ENCODE results near the gene GFOD1. TPM values are rescaled to one million over a fixed set of nuclear protein-coding genes. Genes with fewer than 3 reads are reported as not detected.
A peak's percentile ranks its signal among the peaks of the same experiment; 100 is the strongest.

Gene GFOD1
- total and polyA plus RNA-seq, 7 experiments from 2014 or later = 0.24 to 10.8 (median 1.4) TPM; not detected in 1

DNA sequence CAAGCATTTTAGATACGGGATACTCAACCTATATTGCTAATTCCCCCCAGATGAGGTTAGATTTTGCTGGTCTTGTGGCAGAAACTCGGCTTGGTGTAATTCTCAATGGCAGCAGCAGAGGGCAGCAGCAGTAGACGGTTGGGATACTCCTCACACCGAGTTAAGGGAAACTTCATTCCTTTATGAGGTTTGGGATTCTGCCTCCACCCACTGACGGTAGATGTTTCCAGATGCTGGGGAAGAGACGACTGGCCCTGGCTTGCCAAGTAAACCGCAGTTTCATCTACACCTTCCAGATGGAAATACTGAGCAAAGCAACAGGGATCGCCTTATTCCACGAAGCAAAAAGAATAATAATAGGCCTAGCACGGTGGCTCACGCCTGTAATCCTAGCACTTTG is 150.8 kb downstream of the GFOD1 start:
- Mint-ChIP-seq H3K4me1 (peaks cover 3 to 42% (median 8%) of the 10 kb centered on the region in 7 donors), H3K27ac (no peak overlapping the region), H3K9me3 (peaks cover 0 to 6% (median 0%) of the 10 kb centered on the region in 11 donors), H3K4me3 (peak overlapping the region in 1 of 10 donors; percentile 14), H3K27me3 (peaks cover 0 to 2% (median 0%) of the 10 kb centered on the region in 5 donors), H3K36me3 (peaks cover 0 to 2% (median under 1%) of the 10 kb centered on the region in 5 donors)
- DNase-seq = peak; percentile 39 to 80 (median 60)
- H3K36me3 ChIP-seq (ENCODE audit: control insufficient read depth in 2 of 3, insufficient read depth in 3 of 3, low read length in 3 of 3) = no peaks in the 10 kb centered on the region
- intact Hi-C loops (cut with micrococcal nuclease) = loop anchor here (1.0 to 5.0 kb wide), 10 partner anchors 19 to 730 kb away; no protein-coding TSS in a partner anchor
- H3K27me3 ChIP-seq (ENCODE audit: control insufficient read depth in 2 of 2, insufficient read depth in 2 of 2, low read length in 2 of 2) = no peaks in the 10 kb centered on the region
- H3K27ac ChIP-seq (ENCODE audit: low read depth, low read length) = no peak overlapping the region
- no peaks in the 10 kb centered on the region for H3K4me1 ChIP-seq (ENCODE audit: control insufficient read depth in 2 of 2, insufficient read depth in 2 of 2, low read length in 2 of 2)
- ChIA-PET CTCF (no interaction called here), POLR2A (interaction anchor here (1.6 kb wide), 1 partner anchor 201 kb away, joined by 4 read pairs; no protein-coding TSS in a partner anchor)
- no peaks in the 10 kb centered on the region for H3K9me3 ChIP-seq (ENCODE audit: control insufficient read depth in 2 of 3, low read length in 3 of 3)
- ATAC-seq = peak; percentile 83
- no peak overlapping the region for H3K4me3 ChIP-seq (ENCODE audit: low read length)

- Mint-ChIP-seq H3K4me3 (no peak overlapping the region), H3K9me3 (no peaks in the 10 kb centered on the region), H3K27ac (no peak overlapping the region), H3K27me3 (peaks cover 0 to 2% (median 0%) of the 10 kb centered on the region in 5 donors), H3K36me3 (no peaks in the 10 kb centered on the region), H3K4me1 (peaks cover under 1 to 31% (median 3%) of the 10 kb centered on the region in 7 donors)
- POLR2A ChIA-PET = interaction anchor here (0.7 to 1.4 kb wide), 2 partner anchors 240 to 590 kb away, joined by 3 to 4 read pairs; partner anchors contain the start of gene SIRT5
- no peak overlapping the region for H3K4me3 ChIP-seq (ENCODE audit: low read length)
- intact Hi-C loops (cut with micrococcal nuclease) = loop anchor here in 1 of 2 donors (5.0 kb wide), 3 partner anchors 37 to 1678 kb away; no protein-coding TSS in a partner anchor
- no peaks in the 10 kb centered on the region for H3K27me3 ChIP-seq (ENCODE audit: control insufficient read depth in 2 of 2, insufficient read depth in 2 of 2, low read length in 2 of 2)
- DNase-seq = no peak
- H3K27ac ChIP-seq (ENCODE audit: low read depth, low read length) = no peak overlapping the region
- no peaks in the 10 kb centered on the region for H3K36me3 ChIP-seq (ENCODE audit: control insufficient read depth in 2 of 3, insufficient read depth in 3 of 3, low read length in 3 of 3)
- no peak for ATAC-seq
- no peaks in the 10 kb centered on the region for H3K9me3 ChIP-seq (ENCODE audit: control insufficient read depth in 2 of 3, low read length in 3 of 3)
- H3K4me1 ChIP-seq (ENCODE audit: control insufficient read depth in 2 of 2, insufficient read depth in 2 of 2, low read length in 2 of 2) = no peaks in the 10 kb centered on the region
- CTCF ChIA-PET = interaction anchor here (0.6 to 1.4 kb wide), 8 partner anchors 18 to 275 kb away, joined by 3 to 7 read pairs (median 3); no protein-coding TSS in a partner anchor
Measured at GRCh38 chr6:13334953-13335352, 152.4 kb downstream of the GFOD1 start.

GRCh38 chr6:13332349-13332706 is 155.1 kb downstream of the GFOD1 start:
- no peak overlapping the region for H3K27ac ChIP-seq (ENCODE audit: low read depth, low read length)
- H3K27me3 ChIP-seq (ENCODE audit: control insufficient read depth in 2 of 2, insufficient read depth in 2 of 2, low read length in 2 of 2) = no peaks in the 10 kb centered on the region
- no peak overlapping the region for H3K27ac Mint-ChIP-seq
- H3K4me3 Mint-ChIP-seq = no peak overlapping the region
- ATAC-seq (no peak), DNase-seq (no peak)
- H3K36me3 ChIP-seq (ENCODE audit: control insufficient read depth in 2 of 3, insufficient read depth in 3 of 3, low read length in 3 of 3) = no peaks in the 10 kb centered on the region
- H3K36me3 Mint-ChIP-seq = no peaks in the 10 kb centered on the region
- no peaks in the 10 kb centered on the region for H3K9me3 Mint-ChIP-seq
- ChIA-PET CTCF (interaction anchor here (1.6 kb wide), 1 partner anchor 242 kb away, joined by 4 read pairs; the partner anchor contains the start of gene SIRT5), POLR2A (interaction anchor here (0.5 kb wide), 1 partner anchor 420 kb away, joined by 3 read pairs; no protein-coding TSS in a partner anchor)
- peaks cover 0 to 2% (median 0%) of the 10 kb centered on the region in 5 donors for H3K27me3 Mint-ChIP-seq
- no peaks in the 10 kb centered on the region for H3K9me3 ChIP-seq (ENCODE audit: control insufficient read depth in 2 of 3, low read length in 3 of 3)
- H3K4me1 ChIP-seq (ENCODE audit: control insufficient read depth in 2 of 2, insufficient read depth in 2 of 2, low read length in 2 of 2) = peaks cover 5 to 7% of the 10 kb centered on the region in 2 donors
- peaks cover 5 to 30% (median 19%) of the 10 kb centered on the region in 7 donors for H3K4me1 Mint-ChIP-seq
- intact Hi-C loops (cut with micrococcal nuclease) = loop anchor here in 1 of 2 donors (1.0 to 5.0 kb wide), 3 partner anchors 96 to 1675 kb away; no protein-coding TSS in a partner anchor
- H3K4me3 ChIP-seq (ENCODE audit: low read length) = no peak overlapping the region

DNA sequence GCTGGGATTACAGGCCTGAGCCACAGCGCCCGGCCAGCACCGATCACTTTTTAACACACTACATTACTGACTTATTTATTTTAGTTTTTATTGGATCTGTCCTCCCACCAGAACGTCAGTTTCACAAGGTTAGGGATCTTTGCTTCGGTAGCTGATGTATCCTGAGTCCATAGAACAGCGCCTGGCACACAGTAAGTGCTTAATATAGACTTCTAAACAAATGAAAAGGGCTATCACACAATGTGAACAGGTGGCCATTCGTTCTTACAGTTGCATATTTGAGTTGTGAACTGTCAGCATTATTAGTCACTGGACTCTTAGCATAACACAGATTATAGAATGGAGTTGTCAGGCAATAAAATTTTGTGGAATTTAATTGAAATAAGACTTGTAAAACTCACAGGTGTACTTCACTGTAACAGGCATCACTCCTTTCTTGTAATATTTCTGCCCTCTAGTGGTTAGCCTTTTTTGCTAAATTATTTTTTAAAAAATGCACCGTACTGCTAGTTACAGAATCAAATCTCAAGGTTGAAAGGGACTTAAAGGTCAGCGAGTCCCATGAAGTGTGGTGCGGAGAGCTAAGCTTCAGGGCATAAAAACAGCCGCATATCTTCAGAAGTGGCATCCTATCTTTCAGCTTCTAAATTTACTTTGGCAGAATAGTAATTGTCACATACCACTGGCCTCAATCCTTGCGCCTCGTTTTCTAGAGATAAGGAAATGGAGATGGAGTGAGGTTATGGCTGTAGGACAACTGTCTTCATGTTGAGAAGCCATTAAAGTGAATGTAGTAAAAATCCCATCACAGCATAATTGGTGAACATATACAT is 155.7 kb downstream of the GFOD1 start:
- no peaks in the 10 kb centered on the region for H3K36me3 ChIP-seq (ENCODE audit: control insufficient read depth in 2 of 3, insufficient read depth in 3 of 3, low read length in 3 of 3)
- peaks cover 5 to 12% of the 10 kb centered on the region in 2 donors for H3K4me1 ChIP-seq (ENCODE audit: control insufficient read depth in 2 of 2, insufficient read depth in 2 of 2, low read length in 2 of 2)
- H3K9me3 Mint-ChIP-seq = no peaks in the 10 kb centered on the region
- H3K27me3 Mint-ChIP-seq = peaks cover 0 to 2% (median 0%) of the 10 kb centered on the region in 5 donors
- H3K27ac ChIP-seq (ENCODE audit: low read depth, low read length) = no peak overlapping the region
- POLR2A ChIA-PET = interaction anchor here (0.5 kb wide), 1 partner anchor 421 kb away, joined by 3 read pairs; no protein-coding TSS in a partner anchor
- DNase-seq = peak in 6 of 9 donors; percentile 15 to 54 (median 40)
- H3K4me1 Mint-ChIP-seq = peaks cover 5 to 34% (median 25%) of the 10 kb centered on the region in 7 donors
- intact Hi-C loops (cut with micrococcal nuclease) = loop anchor here (1.0 to 5.0 kb wide), 5 partner anchors 97 to 1674 kb away; no protein-coding TSS in a partner anchor
- CTCF ChIA-PET = interaction anchor here (0.6 to 1.6 kb wide), 4 partner anchors 105 to 791 kb away, joined by 3 to 4 read pairs (median 3); partner anchors contain the start of gene SIRT5
- H3K27ac Mint-ChIP-seq = peak overlapping the region in 3 of 9 donors; percentile 2 to 7 (median 6)
- H3K4me3 ChIP-seq (ENCODE audit: low read length) = no peak overlapping the region
- no peak overlapping the region for H3K4me3 Mint-ChIP-seq
- H3K36me3 Mint-ChIP-seq = no peaks in the 10 kb centered on the region
- H3K9me3 ChIP-seq (ENCODE audit: control insufficient read depth in 2 of 3, low read length in 3 of 3) = no peaks in the 10 kb centered on the region
- ATAC-seq = no peak
- no peaks in the 10 kb centered on the region for H3K27me3 ChIP-seq (ENCODE audit: control insufficient read depth in 2 of 2, insufficient read depth in 2 of 2, low read length in 2 of 2)

GRCh38 chr6:13328875-13329183 is 158.6 kb downstream of the GFOD1 start:
- no peaks in the 10 kb centered on the region for H3K27me3 ChIP-seq (ENCODE audit: control insufficient read depth in 2 of 2, insufficient read depth in 2 of 2, low read length in 2 of 2)
- Mint-ChIP-seq H3K4me1 (peaks cover 5 to 34% (median 31%) of the 10 kb centered on the region in 7 donors), H3K4me3 (peak overlapping the region; percentile 83 to 96 (median 91)), H3K9me3 (no peaks in the 10 kb centered on the region), H3K27me3 (peaks cover 0 to 2% (median 0%) of the 10 kb centered on the region in 5 donors), H3K36me3 (peaks cover 0 to 16% (median 6%) of the 10 kb centered on the region in 5 donors), H3K27ac (peak overlapping the region; percentile 94 to 99 (median 97))
- peaks cover 0 to 12% (median 6%) of the 10 kb centered on the region in 3 experiments for H3K36me3 ChIP-seq (ENCODE audit: control insufficient read depth in 2 of 3, insufficient read depth in 3 of 3, low read length in 3 of 3)
- peak overlapping the region; percentile 99 for H3K4me3 ChIP-seq (ENCODE audit: low read length)
- peaks cover 5 to 15% of the 10 kb centered on the region in 2 donors for H3K4me1 ChIP-seq (ENCODE audit: control insufficient read depth in 2 of 2, insufficient read depth in 2 of 2, low read length in 2 of 2)
- intact Hi-C loops (cut with micrococcal nuclease) = loop anchor here (1.0 to 10.0 kb wide), 19 partner anchors 26 to 1947 kb away; partner anchors contain the start of genes MCUR1 (in 2 of the 2), NOL7 (in 2 of the 2), CD83 (in 1 of the 2) and GFOD1 (in 1 of the 2)
- POLR2A ChIA-PET = interaction anchor here (1.1 to 2.7 kb wide), 9 partner anchors 9 to 369 kb away, joined by 3 to 25 read pairs (median 6); partner anchors contain the start of genes GFOD1, NOL7 and SIRT5
- CTCF ChIA-PET = interaction anchor here (0.7 to 1.2 kb wide), 3 partner anchors 26 to 246 kb away, joined by 3 to 4 read pairs (median 3); no protein-coding TSS in a partner anchor
- no peak for ATAC-seq
- DNase-seq = no peak
- peak overlapping the region; percentile 97 for H3K27ac ChIP-seq (ENCODE audit: low read depth, low read length)
- H3K9me3 ChIP-seq (ENCODE audit: control insufficient read depth in 2 of 3, low read length in 3 of 3) = no peaks in the 10 kb centered on the region
